ENCODE measurements around the gene TMTC2.
A peak's percentile ranks its signal among the peaks of the same experiment; 100 is the strongest.

Gene TMTC2

DNA sequence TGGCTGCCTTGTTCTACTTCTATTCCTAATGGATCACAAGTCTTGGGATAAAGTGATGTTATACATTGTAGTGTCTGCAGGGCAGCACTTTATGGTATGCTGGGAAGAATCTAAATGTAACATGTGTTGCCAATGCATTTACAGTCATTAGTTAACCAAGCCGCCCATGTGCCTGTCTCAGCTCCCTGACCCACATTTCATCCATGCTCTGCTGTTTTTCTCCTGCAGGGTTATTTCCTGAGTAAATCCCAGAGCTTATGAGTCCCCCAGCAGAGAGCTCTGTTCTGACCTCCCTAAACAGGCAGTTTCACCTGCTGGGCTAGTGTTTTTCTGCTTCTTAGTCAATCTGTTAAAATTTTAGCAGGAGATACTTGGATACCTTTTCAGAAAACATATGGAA, 4.4 kb upstream of the TMTC2 start:
- no peak for DNase-seq (ENCODE audit: low read depth in 2 of 2)

DNA sequence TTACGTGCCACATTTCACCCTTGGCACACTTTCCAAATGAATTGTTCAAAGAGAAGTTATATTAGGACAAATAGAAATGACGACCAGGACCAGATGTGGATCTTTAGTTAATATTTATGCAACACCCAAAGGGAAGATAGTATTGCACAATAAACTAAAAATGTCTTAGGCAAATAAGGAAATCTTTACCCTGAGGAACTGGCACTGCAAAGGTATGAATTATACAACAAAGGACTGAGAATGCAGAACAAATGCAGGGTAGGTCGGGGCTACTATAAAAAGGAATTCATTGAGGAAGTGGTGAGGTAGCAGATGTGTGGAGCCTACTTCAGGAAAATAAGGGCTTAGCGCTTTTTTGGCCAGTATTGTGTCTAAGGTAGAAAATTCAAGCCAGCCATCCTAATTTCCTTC, 3.9 kb upstream of the TMTC2 start:
- no peak for DNase-seq (ENCODE audit: low read depth in 2 of 2)

DNA sequence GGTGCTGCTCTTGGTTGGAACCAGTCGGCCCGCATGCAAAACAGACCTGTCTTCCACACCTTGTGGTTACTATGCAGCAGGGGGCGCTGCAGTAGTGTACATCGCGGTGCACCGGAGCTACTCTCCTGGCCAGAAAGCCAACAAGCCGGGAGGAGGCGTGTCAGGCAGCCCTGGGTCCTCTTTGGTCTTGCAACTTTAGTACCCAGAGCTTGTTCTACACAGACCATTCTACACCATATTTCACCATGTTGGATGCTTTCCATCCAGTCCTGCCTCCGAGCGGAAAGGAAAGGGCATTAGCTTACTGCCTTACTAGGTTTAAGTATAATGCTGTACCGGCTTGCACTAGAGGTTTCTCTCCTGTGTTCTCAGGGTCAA, 927 bp upstream of the TMTC2 start:
- DNase-seq (ENCODE audit: low read depth in 2 of 2): peak; percentile 80 to 83

DNA sequence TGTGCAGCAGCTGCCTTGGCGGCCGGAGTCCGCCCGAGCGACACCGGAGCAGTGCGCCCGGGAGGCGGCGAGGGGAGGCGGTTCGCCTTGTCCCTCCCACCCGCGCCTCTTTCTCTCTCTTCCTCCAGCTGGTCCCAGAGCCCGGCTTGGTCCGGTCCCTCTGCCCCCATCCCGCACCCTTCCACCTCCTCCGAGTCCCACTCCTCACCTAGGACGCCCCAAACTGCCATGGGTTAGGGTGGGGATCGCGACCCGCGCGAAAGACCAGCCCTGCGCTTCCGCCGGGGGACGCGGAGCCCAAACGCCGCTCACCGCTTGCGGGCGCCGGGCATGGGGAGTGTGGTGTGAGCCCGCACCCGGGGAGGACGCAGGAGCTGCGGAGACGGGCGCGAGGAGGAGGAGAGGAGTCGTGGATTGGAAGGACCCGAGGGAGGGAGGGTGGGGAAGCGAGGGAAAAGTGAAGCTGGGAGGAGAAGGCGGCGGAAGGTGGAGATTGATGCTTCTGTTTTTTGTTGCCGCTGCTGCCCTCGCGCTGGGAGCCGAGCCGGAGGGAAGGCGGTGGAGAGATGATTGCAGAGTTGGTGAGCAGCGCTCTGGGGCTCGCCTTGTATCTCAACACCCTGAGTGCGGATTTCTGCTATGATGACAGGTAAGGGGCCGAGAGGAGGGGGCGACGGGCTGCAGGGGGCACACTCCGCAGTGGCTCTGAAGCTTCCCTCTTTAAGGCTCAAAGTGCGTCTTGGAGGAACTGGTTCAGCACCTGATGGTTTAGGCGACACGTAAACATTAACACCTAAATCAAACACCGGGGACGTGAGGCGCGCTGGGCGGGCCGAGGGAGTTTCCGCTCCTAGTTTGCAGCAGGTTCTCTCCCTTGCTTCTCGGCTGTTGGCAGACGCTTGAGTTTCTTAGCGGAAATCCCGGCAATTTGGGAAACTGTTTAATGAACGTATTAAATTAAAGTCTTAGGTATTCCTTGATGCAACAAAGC, 610 bp downstream of the TMTC2 start:
- DNase-seq (ENCODE audit: low read depth in 2 of 2): peak; percentile 26 to 30

DNA sequence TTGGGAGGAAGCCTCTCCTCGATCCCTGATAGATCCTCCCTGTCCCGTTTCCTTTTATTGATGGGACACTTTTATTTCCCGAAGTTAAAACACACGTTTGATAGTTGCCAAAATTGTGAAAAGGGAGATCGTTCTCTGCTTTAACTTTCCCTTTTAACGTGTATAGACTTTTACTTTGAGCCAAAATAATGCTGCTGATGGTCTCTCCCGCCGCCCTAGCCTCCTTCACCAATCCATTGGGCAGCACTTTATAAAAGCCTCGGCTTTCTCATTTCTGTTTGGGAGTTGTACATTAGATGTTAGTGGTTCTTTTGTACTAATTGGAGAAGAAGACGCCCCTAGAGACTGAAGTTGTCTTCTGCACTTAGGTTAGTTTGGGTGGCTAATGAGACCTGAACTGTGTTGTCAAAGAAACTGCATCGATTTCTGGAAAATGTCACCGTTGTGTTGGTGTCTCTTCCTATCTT, 1.4 kb downstream of the TMTC2 start:
- no peak for DNase-seq (ENCODE audit: low read depth in 2 of 2)

DNA sequence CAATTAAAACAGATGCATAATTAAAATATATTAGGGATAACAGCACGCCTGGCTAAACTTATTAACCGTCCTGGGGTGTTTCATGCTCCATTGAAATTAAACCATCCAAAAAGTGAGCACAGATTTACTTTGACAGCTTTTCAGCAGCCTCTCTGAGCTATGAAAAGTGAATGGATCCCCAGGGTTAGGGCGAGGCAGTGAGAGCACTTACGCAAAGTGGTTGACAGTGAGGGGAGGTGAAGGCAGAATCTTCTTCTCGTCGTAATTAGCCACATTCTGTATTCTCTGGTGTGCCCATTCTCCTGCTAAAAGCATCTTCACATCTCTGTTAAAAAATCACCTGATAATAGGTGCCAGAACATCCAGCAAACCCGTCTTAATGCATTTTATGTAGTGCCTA, 1.9 kb downstream of the TMTC2 start:
- DNase-seq (ENCODE audit: low read depth in 2 of 2): no peak

DNA sequence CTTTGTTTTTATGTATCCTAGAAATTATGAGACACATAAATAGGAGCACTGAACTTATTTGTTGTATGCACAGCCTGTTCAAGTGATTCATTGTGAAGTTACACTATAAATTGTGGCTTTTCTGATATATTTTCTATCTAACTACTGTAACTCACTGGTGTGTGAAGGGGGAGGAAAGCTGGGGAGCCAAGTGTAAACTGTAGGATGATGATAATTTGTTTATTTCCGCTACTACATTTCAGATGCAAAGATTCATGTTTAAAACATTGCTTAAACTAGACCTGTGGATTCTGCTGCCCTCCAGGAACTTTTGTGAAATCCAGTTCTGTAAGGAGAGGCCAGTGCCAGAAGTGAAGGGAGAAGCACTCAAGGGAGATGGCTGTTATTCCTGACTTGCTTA, 3.3 kb downstream of the TMTC2 start:
- DNase-seq (ENCODE audit: low read depth in 2 of 2): no peak

DNA sequence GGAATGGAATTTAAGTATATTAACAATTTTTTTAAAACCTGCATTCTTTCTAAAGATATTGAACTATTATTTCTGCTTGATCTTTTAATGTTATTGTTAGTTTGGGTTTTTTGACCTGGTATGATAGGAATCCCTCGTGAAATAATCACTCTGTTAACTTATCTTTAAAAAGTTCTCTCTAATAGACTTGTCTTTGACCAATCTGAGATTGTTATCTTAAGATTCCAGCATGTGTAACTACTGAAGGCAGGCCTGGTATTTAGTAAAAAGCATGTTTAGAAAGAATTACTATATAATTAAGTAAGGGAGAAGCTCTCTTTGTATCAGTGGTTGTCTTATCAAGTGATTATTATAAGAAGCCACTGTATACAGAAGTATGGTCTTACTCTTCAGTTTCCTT, 4.8 kb downstream of the TMTC2 start:
- no peak for DNase-seq (ENCODE audit: low read depth in 2 of 2)

DNA sequence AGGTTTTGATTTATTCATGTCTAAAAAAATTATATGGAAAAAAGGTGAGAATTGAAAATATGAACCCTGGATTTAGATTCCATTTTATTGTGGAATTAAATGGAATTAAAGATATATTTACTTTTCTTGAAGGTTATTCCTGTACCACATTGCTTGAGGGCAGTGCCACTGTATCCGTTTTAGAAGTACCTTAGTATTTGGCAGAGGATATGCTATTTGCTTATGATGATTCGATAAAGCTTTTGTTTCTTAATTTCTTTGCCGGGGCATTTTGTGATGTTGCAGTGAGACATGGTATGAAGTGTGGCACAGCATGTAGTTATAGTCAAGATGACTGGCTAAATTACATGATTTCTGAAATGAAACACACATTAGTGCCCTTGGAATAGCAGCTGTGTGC, 7.6 kb downstream of the TMTC2 start:
- DNase-seq (ENCODE audit: low read depth in 2 of 2): no peak

DNA sequence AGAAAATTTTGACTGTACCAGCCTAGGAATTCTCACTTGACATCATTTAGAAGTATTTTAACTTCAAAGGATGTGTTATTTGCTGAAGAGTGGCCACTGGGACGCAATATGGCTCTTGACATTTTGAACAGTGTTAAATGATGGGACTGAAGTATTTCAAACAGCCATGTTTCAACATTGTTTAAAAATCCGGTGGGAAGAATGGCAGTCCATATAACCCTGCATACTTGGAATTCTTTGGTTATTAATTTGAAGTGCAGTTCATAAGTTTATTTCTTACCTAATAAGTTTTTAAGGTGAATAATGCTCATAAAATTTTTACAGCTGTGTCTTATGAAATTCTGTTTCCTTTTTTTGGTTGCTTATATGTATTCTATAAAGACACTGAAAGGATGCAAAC, 8.3 kb downstream of the TMTC2 start:
- no peak for DNase-seq (ENCODE audit: low read depth in 2 of 2)

DNA sequence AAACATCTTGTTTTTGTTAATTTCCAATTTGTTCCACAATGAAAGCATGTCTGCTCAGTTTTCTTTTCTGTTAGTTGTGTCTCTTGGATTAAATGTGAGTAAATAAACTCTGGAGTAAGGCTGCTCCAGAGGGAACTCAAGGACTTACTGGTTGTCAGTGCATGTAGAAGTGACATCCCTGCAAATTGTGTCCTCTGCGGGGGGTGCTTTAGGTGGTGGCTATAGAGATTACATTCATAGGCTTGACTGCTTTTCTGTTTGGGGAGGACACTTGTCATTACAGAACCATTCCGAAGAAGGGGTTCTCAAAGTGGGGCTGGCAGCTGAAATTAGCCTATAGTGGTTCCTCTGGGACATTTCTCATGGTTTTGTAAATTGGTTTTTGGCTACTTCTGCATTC, 8.8 kb downstream of the TMTC2 start:
- DNase-seq (ENCODE audit: low read depth in 2 of 2): no peak

DNA sequence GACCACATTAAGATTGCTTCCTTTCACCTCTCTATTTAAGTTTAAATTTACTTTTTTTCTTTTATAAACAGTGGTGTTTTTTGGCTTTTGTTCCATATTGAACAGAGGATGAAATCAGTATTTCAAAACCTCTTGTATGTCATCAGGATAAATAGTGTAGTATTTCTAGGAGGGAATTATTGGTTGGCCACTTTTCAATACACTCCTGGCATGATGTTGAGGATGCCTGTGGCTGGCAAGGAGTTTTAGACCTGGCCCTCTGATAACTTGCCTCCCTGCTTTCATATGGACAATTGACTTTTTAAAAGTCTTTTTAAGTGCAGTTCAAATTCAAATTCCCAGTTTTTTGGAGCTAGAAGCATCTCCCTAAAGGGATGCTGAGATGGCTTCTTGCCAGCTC, 9.8 kb downstream of the TMTC2 start:
- DNase-seq (ENCODE audit: low read depth in 2 of 2): no peak

DNA sequence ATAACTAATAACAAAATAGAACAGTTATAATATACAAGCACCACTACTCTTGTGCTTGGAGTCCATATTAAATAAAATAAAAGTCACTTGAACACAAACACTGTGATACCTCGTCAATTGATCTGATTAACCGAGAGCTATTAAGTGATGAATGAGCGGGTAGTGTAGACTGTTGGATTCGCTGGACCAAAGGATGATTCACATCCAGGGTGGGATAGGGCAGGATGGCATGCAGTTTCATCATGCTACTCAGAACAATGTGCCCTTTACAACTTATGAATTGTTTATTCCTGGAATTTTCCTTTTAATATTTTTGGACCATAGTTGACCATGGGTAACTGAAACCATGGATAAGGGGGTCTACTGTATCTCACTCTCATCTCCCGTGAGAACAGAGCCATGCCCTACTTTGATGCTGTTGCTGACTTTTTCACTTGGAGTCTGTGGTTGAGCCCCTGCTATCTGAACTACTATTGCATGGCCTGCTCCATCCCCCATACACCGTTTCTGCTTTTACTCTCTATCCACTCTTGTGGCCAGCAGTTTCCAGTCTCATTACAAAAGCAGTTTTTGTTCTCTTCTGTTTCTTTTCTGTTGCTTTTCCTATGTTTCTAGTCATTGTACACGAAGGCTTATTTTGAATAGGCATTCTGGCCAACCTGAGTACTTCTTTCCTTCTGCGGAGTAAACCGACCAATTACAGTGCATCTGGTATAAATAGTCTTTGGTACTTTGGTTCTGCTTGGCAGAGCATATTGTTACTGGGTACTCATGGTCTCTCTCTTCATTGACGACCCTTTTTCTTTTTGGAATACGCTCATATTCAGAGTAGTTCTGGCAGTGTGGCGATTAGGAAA, 12.2 kb downstream of the TMTC2 start:
- DNase-seq (ENCODE audit: low read depth in 2 of 2): no peak

DNA sequence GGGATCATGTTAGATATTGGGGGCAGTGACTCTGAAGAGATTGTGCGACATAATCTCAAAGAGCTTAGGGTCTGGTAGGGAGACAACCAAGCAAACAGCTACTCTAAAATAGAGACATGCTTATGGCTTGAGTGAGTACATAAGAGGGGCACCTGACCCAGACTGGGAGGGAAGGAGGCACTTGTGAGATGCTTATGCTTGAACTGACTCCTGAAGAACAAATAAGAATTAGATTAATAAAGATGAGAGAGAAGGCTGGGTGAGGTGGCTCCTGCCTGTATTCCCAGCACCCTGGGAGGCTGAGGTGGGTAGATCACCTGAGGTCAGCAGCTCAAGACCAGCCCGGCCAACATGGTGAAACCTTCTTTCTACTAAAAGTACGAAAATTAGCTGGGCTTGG, 19.1 kb downstream of the TMTC2 start:
- DNase-seq (ENCODE audit: low read depth in 2 of 2): no peak

DNA sequence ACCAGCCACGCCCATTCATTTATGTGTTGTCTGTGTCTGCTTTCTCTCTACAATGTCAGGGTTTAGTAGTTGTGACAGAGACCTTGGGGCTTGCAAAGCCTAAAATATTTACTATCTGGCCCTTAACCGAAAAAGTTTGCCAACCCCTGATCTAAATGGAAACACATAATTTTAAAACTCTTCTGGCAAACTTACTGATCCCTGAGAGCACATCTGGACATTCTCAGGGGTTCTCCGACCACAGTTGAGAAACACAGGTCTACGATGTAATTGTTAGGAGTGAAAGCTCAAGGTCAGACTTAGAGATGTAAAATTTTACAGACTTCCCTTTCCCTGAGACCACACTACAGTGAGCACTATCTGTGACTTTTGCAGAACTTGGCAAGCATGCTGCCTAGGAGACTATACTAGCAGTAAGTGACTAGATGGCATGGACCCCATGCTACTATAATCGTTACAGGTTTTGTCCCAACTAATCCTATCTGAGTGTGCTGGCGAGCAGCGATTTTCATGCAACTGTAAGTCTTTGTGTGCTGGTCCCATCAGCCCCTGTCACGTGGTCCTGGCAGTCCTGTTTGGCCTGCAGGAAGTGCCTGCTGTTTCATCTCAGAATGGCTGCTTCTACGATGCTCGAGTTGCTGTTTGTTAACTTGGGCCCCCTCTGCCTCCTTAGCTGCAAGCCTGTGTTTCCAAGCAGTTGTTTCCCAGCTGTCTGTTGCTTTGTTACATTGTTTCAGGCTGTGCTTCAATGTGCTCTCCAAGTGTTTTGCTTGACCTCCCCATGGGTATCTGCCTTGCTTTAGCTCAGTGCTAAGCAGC, 21.6 kb downstream of the TMTC2 start:
- DNase-seq (ENCODE audit: low read depth in 2 of 2): no peak

DNA sequence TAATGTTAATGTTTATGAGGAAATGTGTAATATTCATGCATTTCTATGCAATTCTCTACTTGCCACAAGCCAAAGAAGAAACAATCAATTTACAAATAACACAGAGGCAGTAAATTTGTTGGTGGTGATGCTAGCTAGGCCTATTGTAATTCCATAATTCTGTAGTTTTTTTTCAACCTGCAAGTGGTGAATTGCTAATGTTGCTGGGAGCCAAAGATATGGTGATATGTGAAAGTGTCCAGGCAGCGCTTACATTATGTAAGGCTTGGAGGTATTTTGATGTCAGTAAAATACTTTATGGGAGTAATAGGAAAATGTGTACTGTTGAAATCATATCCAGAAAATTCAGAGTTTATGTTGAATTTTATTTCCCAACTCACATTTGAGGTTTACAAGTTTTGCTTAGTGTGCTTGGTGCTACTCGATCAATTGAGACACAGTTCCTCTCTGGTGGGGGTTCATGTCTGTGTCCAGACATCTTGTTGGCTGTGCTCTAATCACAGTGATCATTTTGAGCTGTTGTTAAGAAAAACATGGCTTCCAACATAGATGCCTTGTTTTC, 23.2 kb downstream of the TMTC2 start:
- no peak for DNase-seq (ENCODE audit: low read depth in 2 of 2)

DNA sequence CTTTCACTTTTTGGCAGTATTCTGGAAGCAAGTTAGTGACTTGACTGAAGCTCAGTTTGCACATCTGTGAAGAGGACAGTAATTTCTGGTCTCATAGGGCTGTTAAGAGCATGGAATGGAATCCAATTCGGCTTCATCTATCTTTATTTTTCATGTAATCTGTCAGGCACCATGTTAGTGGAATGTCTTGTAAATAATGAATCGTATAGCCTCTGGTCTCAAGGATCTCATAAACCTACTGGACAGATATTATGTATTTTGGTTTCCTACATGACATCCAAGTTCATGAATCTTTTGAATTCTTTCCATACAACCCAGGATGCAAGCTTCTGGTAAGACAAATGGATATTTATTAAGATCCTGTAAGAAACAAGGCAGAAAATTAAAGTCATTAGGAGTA, 24.0 kb downstream of the TMTC2 start:
- no peak for DNase-seq (ENCODE audit: low read depth in 2 of 2)

DNA sequence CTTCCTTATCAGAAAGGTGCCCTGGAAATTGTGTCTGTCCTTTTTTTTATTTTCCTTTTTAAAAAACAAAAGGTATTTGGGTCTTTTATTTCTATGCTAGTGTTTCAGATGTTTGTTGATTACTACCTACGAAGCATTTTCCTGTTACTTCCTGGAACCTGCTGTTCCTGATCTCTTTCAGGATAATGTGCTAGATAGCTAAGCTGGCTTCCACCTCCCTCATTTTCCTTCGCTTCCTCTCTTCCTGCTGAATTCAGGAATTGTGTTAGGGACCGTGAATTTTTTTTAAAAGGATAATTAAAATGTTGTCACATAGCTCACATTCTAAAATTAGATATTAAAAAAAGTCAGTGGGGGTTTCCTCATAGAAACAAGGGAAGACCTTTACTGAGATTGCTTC, 27.7 kb downstream of the TMTC2 start:
- DNase-seq (ENCODE audit: low read depth in 2 of 2): no peak

DNA sequence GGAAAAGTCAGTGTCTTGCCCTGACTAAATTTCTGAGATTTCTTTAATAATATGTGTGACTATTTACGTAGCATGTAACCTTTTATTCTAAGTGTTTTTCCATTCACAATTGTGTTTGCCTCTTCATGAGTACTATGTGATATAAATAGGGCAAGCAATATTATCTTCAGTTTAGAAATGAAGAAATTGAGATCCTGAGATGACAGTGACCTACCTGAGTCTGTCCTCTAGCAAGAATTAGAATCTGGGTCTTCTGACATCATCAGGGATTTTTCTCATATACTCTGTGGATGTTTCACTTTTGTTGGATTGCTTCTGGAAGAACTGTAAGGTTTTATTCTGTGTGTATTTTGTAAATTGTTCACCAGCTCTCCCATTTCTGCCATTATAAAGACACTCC, 35.0 kb downstream of the TMTC2 start:
- no peak for DNase-seq (ENCODE audit: low read depth in 2 of 2)

DNA sequence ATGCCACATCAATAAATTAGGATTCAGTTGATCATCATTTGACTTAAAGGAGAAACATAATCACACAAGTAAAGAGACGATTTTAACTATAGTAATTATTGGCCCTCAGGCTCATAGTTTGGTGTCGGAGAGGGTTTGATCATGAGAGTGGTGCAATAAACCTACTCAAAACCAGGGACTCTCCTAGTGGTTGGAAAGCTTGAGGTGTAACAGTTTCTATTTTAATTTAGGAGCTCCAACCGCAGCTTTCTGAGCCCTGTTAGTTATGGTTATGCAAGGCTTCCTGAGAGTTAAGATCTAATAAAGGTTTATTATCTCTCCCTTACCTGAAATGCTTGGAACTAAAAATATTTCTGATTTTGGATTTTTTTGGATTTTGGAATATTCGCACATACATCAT, 36.4 kb downstream of the TMTC2 start:
- DNase-seq (ENCODE audit: low read depth in 2 of 2): no peak

DNA sequence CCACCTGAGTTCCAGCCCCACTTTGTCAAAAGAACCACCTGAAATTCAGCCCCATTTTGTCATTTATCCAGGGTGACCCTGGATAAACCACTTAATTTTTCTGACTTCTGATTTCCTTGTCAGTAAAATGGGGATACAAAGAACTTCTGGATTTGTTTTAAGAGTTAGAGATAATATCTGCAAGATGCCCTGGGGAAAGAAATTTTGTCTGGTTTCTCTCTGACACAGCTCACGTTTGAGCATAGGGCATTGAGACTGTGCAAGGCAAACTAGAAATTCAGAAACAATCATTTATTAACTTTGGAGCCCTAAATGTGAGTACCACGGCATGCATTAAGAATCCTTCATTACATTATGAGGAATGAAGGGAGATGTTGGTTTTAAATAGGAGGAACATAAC, 37.2 kb downstream of the TMTC2 start:
- DNase-seq (ENCODE audit: low read depth in 2 of 2): no peak

DNA sequence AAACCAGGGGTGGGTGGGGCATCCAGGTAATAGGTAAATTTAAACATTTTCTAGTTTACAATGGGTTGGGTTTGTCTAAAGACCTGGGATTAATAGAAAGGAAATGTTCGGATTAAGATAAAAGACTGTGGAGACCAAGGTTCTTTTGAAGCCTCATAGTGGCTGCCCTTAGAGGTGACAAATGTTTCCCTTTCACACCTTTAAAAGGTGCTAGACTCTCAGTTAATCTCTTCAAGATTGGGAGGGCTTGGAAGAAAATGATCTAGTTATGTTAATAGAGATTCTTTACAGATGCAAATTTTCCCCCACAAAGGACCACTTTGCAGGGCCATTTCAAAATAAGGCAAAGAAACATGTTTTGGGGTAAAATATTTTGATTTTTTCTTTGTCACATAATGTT, 39.0 kb downstream of the TMTC2 start:
- no peak for DNase-seq (ENCODE audit: low read depth in 2 of 2)
